Ecto neural progenitor cell (in vitro differentiated cells): ENCODE measurements around the gene TMEM266.

Source experiments
- DNase-seq: peaks from one replicate; pipeline ENCODE4 v3.0.0-alpha.2; 2018; ENCODE audit warnings: low spot score

TMEM266 gene

DNA sequence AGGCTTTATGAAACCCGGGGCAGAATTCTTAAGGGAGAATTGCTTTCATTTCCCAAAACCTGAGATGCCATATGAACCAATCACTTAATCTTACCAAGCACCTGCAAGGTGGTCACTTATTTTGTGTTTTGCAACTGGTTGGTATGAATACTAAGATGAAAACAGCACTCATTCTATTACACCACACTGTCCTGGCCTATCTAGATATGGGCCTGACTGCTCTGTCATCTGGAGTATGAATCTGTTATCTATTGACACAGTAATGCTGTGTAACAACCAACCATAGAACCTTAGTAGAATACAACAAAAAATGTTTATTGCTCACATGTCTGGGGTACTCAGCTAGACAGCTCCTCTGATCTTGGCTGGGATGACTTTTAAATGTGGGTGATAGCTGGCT lies 74.8 kb downstream of the TMEM266 start:
- no peak for DNase-seq

DNA sequence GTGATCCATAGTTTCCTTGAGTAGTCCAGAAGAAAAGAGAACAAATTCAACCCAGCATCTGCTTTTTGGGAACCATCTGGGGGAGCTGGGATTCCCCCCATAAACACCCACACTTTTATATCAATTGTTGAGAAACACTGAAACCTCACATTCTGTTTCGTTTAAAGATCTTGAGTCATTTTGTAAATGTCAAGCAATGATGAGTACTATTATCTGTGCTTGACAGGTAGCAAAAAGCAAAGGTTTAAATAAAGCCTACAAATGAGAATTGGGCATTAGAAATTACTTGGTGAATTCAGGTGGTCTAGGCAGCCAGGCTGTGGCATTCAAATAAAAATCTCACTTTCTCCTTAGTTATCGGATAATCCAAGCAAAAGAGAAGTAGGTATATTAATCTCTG lies 75.7 kb downstream of the TMEM266 start:
- DNase-seq: no peak

GRCh38 chr15:76138436-76138835 lies 78.7 kb downstream of the TMEM266 start:
- no peak for DNase-seq

- peak; percentile 87 for DNase-seq
Measured at GRCh38 chr15:76139368-76140073, 79.7 kb downstream of the TMEM266 start.

DNA sequence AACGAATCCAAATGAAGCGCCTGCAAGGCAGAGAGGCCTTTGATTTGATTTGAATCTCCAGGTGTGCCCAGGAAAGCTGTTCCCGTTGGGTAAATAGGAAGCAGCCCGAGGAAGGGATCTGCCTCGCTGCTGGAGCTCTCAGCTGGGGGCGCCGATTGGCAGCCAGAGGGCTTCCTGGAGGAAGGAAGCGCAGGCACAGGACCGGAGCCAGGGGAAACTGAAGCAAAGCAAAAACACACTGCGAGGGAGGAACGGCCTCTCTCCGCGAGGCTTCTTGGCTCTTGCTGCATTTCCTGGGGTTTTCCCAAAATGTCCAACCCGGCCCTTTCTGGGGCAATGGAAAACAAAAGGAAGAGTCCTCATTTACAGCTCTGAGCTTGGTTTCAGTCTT lies 80.3 kb downstream of the TMEM266 start:
- DNase-seq: no peak

DNA sequence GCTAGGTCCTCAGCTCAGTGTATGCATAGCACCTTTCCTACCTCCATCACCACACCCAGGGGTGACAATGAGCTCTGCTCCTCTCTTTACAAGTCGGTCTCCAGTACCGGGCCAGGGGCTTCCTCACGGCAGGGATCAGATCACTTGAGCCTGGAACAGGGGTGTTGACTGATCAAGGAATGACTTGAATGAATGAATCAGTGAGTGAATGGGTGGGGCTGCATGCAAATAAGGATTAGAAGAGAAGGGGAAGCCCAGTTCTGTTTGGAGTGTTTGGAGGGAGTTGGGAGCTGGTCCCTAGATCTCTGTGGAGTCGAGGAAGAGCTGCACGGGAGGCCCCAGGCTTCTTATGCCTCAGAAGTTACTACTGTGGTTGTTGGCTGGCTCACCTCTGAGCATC lies 87.0 kb downstream of the TMEM266 start:
- no peak for DNase-seq

- DNase-seq: peak; percentile 81
Measured at GRCh38 chr15:76147906-76148570, 88.3 kb downstream of the TMEM266 start.

DNA sequence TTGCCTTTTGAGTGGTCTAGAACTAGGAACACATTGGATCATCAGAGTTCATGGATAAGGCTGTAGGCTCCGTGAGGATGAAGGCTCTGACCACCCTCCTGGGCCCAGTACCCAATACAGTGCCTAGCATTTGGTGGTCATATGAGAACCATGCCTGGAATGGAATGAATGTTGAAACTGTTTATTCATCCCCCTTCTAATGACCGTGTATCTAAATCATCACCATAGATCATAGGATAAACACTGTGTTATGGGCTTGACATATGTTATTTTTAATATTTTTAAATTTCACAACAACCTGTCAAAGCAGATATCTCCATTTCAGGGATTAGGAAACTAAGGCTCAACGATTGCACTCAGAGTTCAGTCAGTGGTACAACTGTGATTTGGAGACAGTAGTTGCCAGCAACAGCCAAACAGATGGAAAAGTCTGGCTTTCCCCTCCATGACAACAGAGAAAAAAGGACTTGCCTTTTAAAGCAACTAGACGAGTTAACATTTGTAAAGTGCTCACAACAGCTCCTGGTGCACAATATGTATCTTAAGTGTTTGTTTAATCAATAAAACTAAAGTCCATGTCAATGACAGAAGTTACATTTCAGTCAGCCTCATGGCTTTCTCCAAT lies 89.6 kb downstream of the TMEM266 start:
- DNase-seq: no peak

GRCh38 chr15:76150513-76150912 lies 90.7 kb downstream of the TMEM266 start:
- no peak for DNase-seq

GRCh38 chr15:76150971-76151598 lies 91.3 kb downstream of the TMEM266 start:
- DNase-seq: peak; percentile 87

- DNase-seq: no peak
Measured at GRCh38 chr15:76151599-76151974, 91.8 kb downstream of the TMEM266 start.

GRCh38 chr15:76152197-76152596 lies 92.4 kb downstream of the TMEM266 start:
- no peak for DNase-seq

- DNase-seq: no peak
Measured at GRCh38 chr15:76153241-76154197, 93.7 kb downstream of the TMEM266 start.

- no peak for DNase-seq
Measured at GRCh38 chr15:76155731-76156130, 95.9 kb downstream of the TMEM266 start.

GRCh38 chr15:76158226-76158625 lies 98.4 kb downstream of the TMEM266 start:
- DNase-seq: no peak

DNA sequence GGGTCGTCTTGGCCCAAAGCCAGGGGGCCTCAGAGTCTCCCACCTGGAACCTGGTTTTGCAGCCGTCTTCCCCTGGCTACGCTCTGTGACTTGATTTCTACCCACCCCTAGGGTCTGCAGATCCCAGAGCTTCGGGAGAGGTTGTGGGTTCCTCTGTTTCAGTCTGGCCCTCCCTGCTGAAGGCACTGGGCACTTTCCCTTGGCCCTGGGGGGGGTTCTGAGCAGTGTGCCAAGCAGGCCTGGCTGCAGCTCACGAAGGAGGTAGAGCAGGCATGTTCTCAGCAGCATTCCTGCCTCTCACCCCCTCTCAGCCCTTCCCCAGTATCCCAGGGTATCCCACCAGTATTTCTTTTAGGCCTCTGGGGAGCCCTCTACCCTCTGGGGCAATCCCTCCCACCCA lies 99.0 kb downstream of the TMEM266 start:
- no peak for DNase-seq

- DNase-seq: no peak
Measured at GRCh38 chr15:76159282-76159681, 99.5 kb downstream of the TMEM266 start.

DNA sequence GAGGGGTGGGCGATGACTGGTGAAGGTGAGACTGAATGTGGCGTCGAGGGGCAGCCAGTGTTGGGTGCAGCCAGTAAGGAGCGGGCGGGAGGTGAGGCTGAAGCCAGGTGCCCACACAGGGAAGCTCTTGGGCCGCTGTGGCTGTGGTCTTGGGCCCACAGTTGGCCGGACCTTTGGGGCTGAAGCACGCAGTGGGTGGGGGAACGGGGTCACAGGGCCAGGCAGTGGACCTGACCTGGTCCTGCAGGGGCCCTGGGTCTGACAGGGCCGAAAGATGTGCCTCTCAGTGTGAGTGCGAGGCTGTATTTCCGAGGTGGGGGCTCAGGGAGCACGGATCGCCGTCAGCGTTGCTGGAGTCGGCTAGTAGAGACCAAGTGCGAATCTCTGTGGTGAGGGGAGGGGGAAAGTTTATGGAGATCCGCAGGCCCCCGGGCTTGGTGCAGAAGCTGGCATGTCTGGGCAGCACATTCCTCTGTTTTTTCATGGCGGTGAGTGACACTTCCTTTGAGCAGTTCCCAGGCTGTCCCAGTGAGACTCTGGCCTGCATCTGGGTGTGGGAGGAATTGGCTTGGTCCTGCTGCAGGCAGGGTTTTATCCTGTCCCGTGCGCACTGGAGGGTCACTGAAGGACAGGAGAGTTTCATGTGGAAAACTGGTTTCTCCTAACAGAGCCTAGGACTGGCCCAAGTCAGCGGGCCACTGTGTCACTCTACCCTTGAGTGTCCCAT lies 100.8 kb downstream of the TMEM266 start:
- DNase-seq: no peak

DNA sequence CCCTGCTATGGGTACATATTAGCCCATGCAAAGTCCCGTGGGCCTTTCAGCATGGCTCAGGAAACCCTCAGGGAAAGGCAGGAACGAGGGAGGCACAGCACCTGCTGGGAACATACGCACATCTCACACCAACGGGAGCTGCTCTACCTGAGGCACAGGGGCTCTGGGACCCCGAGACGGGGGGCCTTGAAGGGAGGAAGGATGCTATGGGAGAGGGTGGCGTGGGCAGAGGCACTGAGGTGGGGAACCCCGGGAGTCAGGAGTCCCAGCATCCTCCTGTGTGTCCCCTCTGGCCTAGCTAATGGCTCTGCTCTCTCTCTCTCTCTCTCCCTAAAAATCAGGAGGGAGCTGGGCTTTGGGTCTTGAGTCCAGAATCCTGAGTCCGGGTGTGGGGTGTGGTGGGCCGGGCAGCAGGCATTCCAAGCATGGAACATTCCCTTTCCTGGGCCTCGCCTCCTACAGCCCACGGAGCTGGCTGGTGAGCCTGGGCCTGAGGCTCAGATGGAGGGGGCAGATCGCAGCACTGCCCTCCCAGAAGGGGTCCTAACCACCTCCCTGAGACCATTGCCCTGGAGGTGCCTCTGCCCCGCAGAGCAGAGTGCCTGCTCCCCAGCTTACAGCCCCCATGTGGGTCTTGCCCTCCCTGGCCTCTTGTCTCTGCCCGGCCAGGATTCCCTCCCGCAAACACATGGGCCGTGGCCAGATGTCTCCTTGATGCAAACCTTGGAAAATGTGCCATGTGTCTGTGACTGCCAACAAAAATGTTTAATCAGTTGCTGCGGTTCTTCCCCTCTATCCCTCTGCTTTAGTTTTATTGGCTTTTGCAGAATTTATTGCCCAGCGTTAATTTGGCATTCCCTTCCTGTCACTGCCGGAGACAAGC lies 101.6 kb downstream of the TMEM266 start:
- no peak for DNase-seq

DNA sequence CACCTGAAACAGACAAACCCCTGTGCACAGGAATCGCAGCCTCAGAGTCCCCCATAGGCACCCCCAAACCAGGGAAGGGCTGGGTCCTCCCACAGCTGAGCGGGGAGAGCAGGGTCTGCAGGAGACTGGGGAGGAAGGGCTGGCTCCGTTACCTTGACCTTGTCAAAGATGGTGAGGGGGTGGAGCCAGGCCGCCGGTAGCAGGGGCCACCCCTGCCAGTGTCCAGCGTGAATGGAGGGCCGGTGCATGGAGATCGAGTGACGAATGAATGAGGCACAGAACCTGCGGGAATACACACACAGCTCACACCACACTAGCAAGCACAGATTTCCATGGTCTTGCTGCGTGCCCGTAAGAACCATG lies 102.2 kb downstream of the TMEM266 start:
- DNase-seq: no peak
